Measurements from ENCODE around the gene SNX10. TPM values are rescaled to one million over a fixed set of nuclear protein-coding genes. Genes with fewer than 3 reads are reported as not detected.

SNX10 gene
- total and polyA plus RNA-seq, 11 donors, result 0.36 to 22.1 (median 1.1) TPM

DNA sequence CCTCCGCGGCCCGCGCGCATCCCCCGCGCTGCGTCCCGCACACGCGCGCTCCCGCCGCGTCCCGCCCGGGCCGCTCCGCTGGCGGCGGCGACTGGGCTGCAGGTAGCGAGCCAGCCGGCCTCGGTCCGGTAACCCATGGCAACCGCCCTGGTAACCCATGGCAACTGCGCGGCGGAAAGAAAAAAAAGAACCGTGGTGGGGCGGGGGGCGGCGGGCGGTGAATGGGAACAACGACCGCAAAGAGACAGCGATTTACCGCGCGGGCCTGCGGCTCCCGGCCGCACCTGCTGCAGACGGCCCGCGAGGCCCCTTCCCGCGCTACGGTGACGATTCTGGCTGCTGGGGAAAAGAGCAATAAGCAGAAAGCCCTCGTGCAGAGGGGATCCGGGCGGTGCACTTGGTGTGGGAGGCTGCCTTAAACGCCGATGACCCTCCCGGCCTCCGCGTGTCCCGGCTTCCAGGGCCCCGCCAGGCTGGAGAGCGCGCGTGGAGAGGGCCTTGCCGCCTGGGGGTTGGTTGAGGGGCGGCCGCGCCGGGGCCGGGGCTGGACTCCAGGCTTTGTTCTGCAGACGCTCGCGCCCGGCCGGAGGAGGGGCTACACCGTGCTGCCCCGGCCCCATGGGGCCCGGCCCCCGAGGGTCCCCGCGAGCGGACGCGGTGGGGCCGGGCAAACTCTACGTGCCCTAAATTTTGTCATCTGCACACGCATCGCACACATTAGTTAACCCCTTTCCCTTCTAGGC is 84.7 kb downstream of the SNX10 start:
- Histone ChIP-seq H3K4me1 (peaks cover 0 to 16% (median 4%) of the 10 kb centered on the region in 12 donors), H3K27ac (no peak overlapping the region), H3K9me3 (no peaks in the 10 kb centered on the region), H3K36me3 (peaks cover 0 to 18% (median 0%) of the 10 kb centered on the region in 9 donors), H3K4me3 (peak overlapping the region in 10 of 12 donors; percentile 14 to 56 (median 38)), H3K27me3 (peaks cover 17 to 98% (median 76%) of the 10 kb centered on the region in 9 donors)
- ATAC-seq, result peak in 3 of 4 donors; percentile 13 to 46 (median 34)
- TF ChIP-seq, protein P1, sequence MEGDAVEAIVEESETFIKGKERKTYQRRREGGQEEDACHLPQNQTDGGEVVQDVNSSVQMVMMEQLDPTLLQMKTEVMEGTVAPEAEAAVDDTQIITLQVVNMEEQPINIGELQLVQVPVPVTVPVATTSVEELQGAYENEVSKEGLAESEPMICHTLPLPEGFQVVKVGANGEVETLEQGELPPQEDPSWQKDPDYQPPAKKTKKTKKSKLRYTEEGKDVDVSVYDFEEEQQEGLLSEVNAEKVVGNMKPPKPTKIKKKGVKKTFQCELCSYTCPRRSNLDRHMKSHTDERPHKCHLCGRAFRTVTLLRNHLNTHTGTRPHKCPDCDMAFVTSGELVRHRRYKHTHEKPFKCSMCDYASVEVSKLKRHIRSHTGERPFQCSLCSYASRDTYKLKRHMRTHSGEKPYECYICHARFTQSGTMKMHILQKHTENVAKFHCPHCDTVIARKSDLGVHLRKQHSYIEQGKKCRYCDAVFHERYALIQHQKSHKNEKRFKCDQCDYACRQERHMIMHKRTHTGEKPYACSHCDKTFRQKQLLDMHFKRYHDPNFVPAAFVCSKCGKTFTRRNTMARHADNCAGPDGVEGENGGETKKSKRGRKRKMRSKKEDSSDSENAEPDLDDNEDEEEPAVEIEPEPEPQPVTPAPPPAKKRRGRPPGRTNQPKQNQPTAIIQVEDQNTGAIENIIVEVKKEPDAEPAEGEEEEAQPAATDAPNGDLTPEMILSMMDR (IDR thresholded peaks at IDR 0.05), result no peak
- TF ChIP-seq POLR2A (IDR thresholded peaks at IDR 0.05), result no peak
- intact Hi-C loops (cut with DNase I), result loop anchor here in 4 of 10 donors (5.0 to 10.0 kb wide), 2 partner anchors 118 to 126 kb away; no protein-coding TSS in a partner anchor
- WGBS, 4 donors, result 1 to 3% (median 2%) methylated on average over 67 to 88 of the region's 88 CpGs
- DNase-seq, result peak in 3 of 5 donors; percentile 7 to 70 (median 21)

DNA sequence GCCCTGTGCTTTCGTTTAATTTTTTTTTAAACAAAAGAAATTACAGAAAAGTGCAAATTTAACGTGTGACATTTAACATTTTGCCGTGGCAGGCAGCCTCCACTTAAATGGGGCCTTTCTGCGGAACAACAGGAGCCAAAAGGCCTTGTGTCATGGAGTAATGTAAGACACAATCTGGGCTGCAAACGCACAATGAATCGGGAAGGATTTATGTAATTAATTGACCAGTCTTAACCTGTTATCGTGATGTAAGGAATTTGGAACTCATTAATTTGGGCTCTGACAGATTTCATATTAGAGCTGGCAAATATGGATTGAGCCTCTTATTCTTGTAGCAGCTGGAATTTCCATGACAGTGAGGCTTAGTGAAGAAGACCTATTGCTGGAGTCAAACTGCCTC is 86.4 kb downstream of the SNX10 start:
- 80 to 92% (median 89%) methylated on average over 7 of the region's 7 CpGs for WGBS, 4 donors
- intact Hi-C loops (cut with DNase I), result loop anchor here in 4 of 10 donors (5.0 to 10.0 kb wide), 2 partner anchors 117 to 124 kb away; no protein-coding TSS in a partner anchor

DNA sequence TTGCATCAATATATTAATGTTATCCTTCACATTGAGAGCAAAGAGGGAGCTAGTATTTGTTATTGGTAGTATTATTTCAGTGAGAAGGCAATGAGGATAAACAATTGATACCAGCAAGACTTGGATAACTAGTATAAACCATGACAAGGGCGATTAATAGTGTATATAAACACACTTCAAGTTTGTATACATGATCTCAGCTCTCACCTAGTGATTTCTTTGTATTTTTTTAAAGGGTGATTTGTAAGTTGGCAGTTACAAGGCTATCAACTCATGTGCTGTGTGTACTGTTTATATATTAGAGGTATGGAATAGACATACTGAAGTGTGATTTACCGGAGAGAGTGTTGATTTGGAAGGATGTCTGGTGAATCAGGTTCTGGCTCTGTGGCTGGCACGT is 88.0 kb downstream of the SNX10 start:
- Histone ChIP-seq H3K4me1 (peaks cover 0 to 16% (median 4%) of the 10 kb centered on the region in 12 donors), H3K27me3 (peaks cover 17 to 91% (median 56%) of the 10 kb centered on the region in 9 donors), H3K4me3 (no peak overlapping the region), H3K36me3 (no peaks in the 10 kb centered on the region), H3K9me3 (no peaks in the 10 kb centered on the region), H3K27ac (no peak overlapping the region)
- WGBS, 4 donors, result 55 to 69% (median 56%) methylated on average over 3 of the region's 3 CpGs
- DNase-seq, result no peak
- TF ChIP-seq POLR2A (IDR thresholded peaks at IDR 0.05), result no peak
- TF ChIP-seq, protein P1 (IDR thresholded peaks at IDR 0.05), result no peak
- ATAC-seq, result no peak
- intact Hi-C loops (cut with DNase I), result loop anchor here in 4 of 10 donors (5.0 to 10.0 kb wide), 2 partner anchors 115 to 123 kb away; no protein-coding TSS in a partner anchor

More for the DNA sequence above, 86.4 kb downstream of the SNX10 start:
- Histone ChIP-seq H3K4me1 (peaks cover 0 to 16% (median 4%) of the 10 kb centered on the region in 12 donors), H3K27me3 (peaks cover 17 to 91% (median 62%) of the 10 kb centered on the region in 9 donors), H3K36me3 (peaks cover 0 to 3% (median 0%) of the 10 kb centered on the region in 9 donors), H3K9me3 (no peaks in the 10 kb centered on the region), H3K4me3 (no peak overlapping the region), H3K27ac (no peak overlapping the region)
- TF ChIP-seq, protein P1 (IDR thresholded peaks at IDR 0.05), result no peak
- TF ChIP-seq POLR2A (IDR thresholded peaks at IDR 0.05), result no peak
- ATAC-seq (no peak), DNase-seq (no peak)
